Measurements from ENCODE around the gene PNRC2.

The PNRC2 gene

GRCh38 chr1:23913212-23913880, 46.3 kb upstream of the PNRC2 start, which contains the start of gene CNR2:
Gene CNR2 (minus strand): TSS chr1:23913362. CDS start chr1:23875617, 37,745 bp downstream.
- DNase-seq (ENCODE audit: extremely low spot score) = no peak
- TF ChIP-seq NFRKB (IDR thresholded peaks at IDR 0.05) (no peak), ARNT (IDR thresholded peaks at IDR 0.05) (no peak), FOXM1 (IDR thresholded peaks at IDR 0.05; ENCODE audit: borderline replicate concordance) (no peak), L3MBTL2 (conservative IDR thresholded peaks at IDR 0.05) (no peak), FOXA1 (IDR thresholded peaks at IDR 0.05) (no peak), SUZ12 (IDR thresholded peaks at IDR 0.05) (no peak), FOXK2 (IDR thresholded peaks at IDR 0.05) (no peak), BHLHE40 (IDR thresholded peaks at IDR 0.05; ENCODE audit: borderline replicate concordance) (no peak), LEF1 (IDR thresholded peaks at IDR 0.05; ENCODE audit: borderline replicate concordance) (no peak), TARDBP (IDR thresholded peaks at IDR 0.05) (no peak), ELF4 (IDR thresholded peaks at IDR 0.05) (no peak)
- TF ChIP-seq, protein P1, sequence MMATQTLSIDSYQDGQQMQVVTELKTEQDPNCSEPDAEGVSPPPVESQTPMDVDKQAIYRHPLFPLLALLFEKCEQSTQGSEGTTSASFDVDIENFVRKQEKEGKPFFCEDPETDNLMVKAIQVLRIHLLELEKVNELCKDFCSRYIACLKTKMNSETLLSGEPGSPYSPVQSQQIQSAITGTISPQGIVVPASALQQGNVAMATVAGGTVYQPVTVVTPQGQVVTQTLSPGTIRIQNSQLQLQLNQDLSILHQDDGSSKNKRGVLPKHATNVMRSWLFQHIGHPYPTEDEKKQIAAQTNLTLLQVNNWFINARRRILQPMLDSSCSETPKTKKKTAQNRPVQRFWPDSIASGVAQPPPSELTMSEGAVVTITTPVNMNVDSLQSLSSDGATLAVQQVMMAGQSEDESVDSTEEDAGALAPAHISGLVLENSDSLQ (IDR thresholded peaks at IDR 0.05) = no peak
- POLR2A ChIA-PET = no interaction called here

DNA sequence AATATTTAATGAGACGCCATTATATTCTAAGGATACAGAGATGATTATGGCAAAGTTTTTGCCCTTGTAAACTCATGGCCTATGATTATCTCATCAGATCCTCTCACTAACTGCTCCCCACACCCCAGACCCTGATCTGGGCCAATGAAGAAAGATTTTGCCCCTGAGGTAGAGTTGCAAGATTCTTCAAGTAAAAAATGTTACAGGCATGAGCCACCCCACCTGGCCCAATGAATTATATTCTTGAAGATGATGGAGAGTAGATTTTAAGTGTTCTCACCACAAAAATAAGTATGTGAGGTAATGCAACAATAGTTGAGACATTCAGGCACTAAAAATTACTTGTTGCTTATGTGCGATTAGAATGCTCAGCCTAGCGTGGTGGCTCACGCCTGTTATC, 44.7 kb upstream of the PNRC2 start:
- no peak for DNase-seq (ENCODE audit: extremely low spot score)
- POLR2A ChIA-PET = interaction anchor here (0.9 kb wide), 1 partner anchor 35 kb away, joined by 3 read pairs; no protein-coding TSS in a partner anchor
- CTCF ChIA-PET = interaction anchor here (2.8 kb wide), 1 partner anchor 143 kb away, joined by 13 read pairs; no protein-coding TSS in a partner anchor
- no peak for TF ChIP-seq CTBP1 (IDR thresholded peaks at IDR 0.05; ENCODE audit: borderline replicate concordance)
- TF ChIP-seq, protein P1 (IDR thresholded peaks at IDR 0.05) = no peak
- TF ChIP-seq BHLHE40 (IDR thresholded peaks at IDR 0.05; ENCODE audit: borderline replicate concordance) = no peak
- no peak for TF ChIP-seq FOXA1 (IDR thresholded peaks at IDR 0.05)
- TF ChIP-seq NFRKB (IDR thresholded peaks at IDR 0.05) = no peak
- TF ChIP-seq ARNT (IDR thresholded peaks at IDR 0.05) = no peak
- TF ChIP-seq SUZ12 (IDR thresholded peaks at IDR 0.05) = no peak
- no peak for TF ChIP-seq HDGF (IDR thresholded peaks at IDR 0.05; ENCODE audit: borderline replicate concordance)
- TF ChIP-seq ELF4 (IDR thresholded peaks at IDR 0.05) = no peak
- TF ChIP-seq FOXM1 (IDR thresholded peaks at IDR 0.05; ENCODE audit: borderline replicate concordance) = no peak
- no peak for TF ChIP-seq ZNF384 (IDR thresholded peaks at IDR 0.05)
- TF ChIP-seq FOXK2 (IDR thresholded peaks at IDR 0.05) = no peak
- TF ChIP-seq L3MBTL2 (conservative IDR thresholded peaks at IDR 0.05) = no peak
- TF ChIP-seq TARDBP (IDR thresholded peaks at IDR 0.05) = no peak
- TF ChIP-seq LEF1 (IDR thresholded peaks at IDR 0.05; ENCODE audit: borderline replicate concordance) = no peak
- no peak for TF ChIP-seq SP1 (IDR thresholded peaks at IDR 0.05)

More at GRCh38 chr1:23913212-23913880, 46.3 kb upstream of the PNRC2 start, which contains the start of gene CNR2:
- CTCF ChIA-PET = interaction anchor here (0.6 kb wide), 1 partner anchor 88 kb away, joined by 4 read pairs; the partner anchor contains the start of gene HMGCL

- ChIA-PET POLR2A (interaction anchor here (0.9 kb wide), 1 partner anchor 35 kb away, joined by 3 read pairs; no protein-coding TSS in a partner anchor), CTCF (interaction anchor here (2.8 kb wide), 1 partner anchor 144 kb away, joined by 13 read pairs; no protein-coding TSS in a partner anchor)
- DNase-seq (ENCODE audit: extremely low spot score) = no peak
- TF ChIP-seq ZNF384 (IDR thresholded peaks at IDR 0.05) (no peak), ARNT (IDR thresholded peaks at IDR 0.05) (no peak), BHLHE40 (IDR thresholded peaks at IDR 0.05; ENCODE audit: borderline replicate concordance) (no peak), SUZ12 (IDR thresholded peaks at IDR 0.05) (no peak)
- TF ChIP-seq, protein P1 (IDR thresholded peaks at IDR 0.05) = no peak
These were observed 44.2 kb upstream of the PNRC2 start for GRCh38 chr1:23915466-23915865.

GRCh38 chr1:23916209-23917131, 43.2 kb upstream of the PNRC2 start:
- POLR2A ChIA-PET = interaction anchor here (0.9 to 1.3 kb wide), 4 partner anchors 8 to 145 kb away, joined by 3 to 7 read pairs (median 3); partner anchors contain the start of gene PITHD1
- no peak for TF ChIP-seq LEF1 (IDR thresholded peaks at IDR 0.05; ENCODE audit: borderline replicate concordance)
- TF ChIP-seq SUZ12 (IDR thresholded peaks at IDR 0.05) = no peak
- TF ChIP-seq FOXM1 (IDR thresholded peaks at IDR 0.05; ENCODE audit: borderline replicate concordance) = no peak
- TF ChIP-seq HDGF (IDR thresholded peaks at IDR 0.05; ENCODE audit: borderline replicate concordance) = no peak
- TF ChIP-seq BHLHE40 (IDR thresholded peaks at IDR 0.05; ENCODE audit: borderline replicate concordance) = no peak
- TF ChIP-seq ZNF384 (IDR thresholded peaks at IDR 0.05) = no peak
- no peak for TF ChIP-seq FOXK2 (IDR thresholded peaks at IDR 0.05)
- no peak for TF ChIP-seq CTBP1 (IDR thresholded peaks at IDR 0.05; ENCODE audit: borderline replicate concordance)
- no peak for TF ChIP-seq FOXA1 (IDR thresholded peaks at IDR 0.05)
- TF ChIP-seq TARDBP (IDR thresholded peaks at IDR 0.05) = no peak
- TF ChIP-seq ELF4 (IDR thresholded peaks at IDR 0.05) = no peak
- TF ChIP-seq SP1 (IDR thresholded peaks at IDR 0.05) = no peak

DNA sequence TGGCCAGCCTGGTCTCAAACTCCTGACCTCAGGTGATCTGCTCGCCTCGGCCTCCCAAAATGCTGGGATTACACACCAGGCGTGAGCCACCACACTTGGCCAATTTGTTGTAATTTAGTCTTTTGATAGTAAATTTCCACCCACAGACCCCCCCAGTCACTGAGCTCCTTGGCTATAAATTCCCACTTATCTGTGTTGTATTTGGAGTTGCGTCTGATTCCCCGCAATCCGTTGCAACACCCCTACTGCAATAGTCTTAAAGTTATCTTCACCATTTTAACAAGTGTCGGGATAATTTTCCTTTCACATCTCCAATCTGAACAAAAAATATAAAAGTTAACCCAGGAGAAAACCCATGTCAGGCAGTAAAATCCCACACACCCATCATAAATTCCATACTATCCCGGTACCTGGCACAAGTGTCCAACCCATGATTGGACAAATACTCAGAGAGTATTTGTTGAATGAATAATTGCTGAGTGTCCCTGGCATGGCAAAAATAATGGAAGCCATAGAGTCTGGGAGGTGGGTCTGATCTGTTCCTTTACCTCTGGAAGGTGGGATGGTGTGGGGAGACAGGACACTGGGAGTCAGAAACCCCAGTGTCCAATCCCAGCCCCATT, 37.2 kb upstream of the PNRC2 start:
- no peak for DNase-seq (ENCODE audit: extremely low spot score)
- TF ChIP-seq L3MBTL2 (conservative IDR thresholded peaks at IDR 0.05) = no peak
- ChIA-PET CTCF (interaction anchor here (0.5 kb wide), 1 partner anchor 110 kb away, joined by 9 read pairs; no protein-coding TSS in a partner anchor), POLR2A (no interaction called here)

More at GRCh38 chr1:23916209-23917131, 43.2 kb upstream of the PNRC2 start:
- CTCF ChIA-PET = interaction anchor here (0.6 to 2.8 kb wide), 9 partner anchors 12 to 145 kb away, joined by 3 to 13 read pairs (median 4); partner anchors contain the start of gene PITHD1
- peak; percentile 83 for DNase-seq (ENCODE audit: extremely low spot score)

Data from HEK293T (cell line).